Mammary epithelial cell (primary cell): ENCODE measurements around the gene NPEPL1.

ENCODE experiments used
- EZH2 ChIP-seq: IDR thresholded peaks from 2 replicates; pipeline ENCODE4 v1.6.1; 2012; ENCODE audit warnings: low read length, inconsistent platforms, borderline replicate concordance
- TF ChIP-seq, protein P1 (sequence below), 2 donors: IDR thresholded peaks in 1 of 2; conservative IDR thresholded peaks in 1 of 2; 2 replicates each; pipeline ENCODE4 v1.5.1; 2011 to 2012; ENCODE audit warnings: inconsistent platforms in 2 of 2, low read length in 2 of 2, mild to moderate bottlenecking in 2 of 2, control low read depth in 1 of 2, low read depth in 1 of 2; ENCODE audit not compliant: insufficient read depth in 1 of 2; ENCODE audit errors: extremely low read depth in 1 of 2

DNA sequence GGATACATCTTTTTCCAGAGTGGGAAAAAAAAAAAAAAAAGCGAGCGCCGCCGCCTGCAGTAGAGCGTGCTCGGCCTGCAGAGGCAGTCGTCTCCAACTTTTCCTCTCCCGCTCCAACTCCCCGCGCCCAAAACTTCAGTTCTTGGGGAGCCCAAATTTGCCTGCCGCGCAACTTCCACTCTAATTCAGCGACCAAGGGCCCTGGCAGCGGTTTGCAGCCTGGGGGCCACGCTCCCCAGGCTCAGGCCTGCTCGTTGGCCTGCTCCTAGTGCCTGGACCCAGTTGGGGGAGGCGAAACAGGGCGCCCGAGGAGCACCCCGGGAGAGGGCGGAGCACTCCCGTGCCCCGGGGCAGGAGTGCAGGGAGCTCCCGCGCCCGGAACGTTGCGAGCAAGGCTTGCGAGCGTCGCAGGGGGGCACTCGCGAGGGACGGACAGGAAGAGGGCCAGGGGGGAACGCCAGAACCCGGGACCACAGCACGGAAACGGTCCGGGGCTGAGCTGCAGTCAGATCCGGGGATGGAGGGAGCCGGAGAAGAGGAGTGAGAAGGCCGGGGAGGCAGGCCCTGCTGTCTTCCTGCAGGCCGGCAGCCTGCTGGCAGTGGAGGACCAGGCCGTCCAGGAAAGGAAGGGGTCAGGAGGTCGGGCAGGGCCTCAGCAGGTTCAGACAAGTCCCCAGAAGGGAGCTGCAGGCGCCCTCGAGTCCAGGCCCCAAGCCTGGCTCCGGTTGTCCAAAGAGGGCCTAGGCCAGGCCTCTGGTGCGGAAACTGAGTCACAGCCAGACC is 41.6 kb upstream of the NPEPL1 start, which contains the start of gene STX16:
- TF ChIP-seq, protein P1, sequence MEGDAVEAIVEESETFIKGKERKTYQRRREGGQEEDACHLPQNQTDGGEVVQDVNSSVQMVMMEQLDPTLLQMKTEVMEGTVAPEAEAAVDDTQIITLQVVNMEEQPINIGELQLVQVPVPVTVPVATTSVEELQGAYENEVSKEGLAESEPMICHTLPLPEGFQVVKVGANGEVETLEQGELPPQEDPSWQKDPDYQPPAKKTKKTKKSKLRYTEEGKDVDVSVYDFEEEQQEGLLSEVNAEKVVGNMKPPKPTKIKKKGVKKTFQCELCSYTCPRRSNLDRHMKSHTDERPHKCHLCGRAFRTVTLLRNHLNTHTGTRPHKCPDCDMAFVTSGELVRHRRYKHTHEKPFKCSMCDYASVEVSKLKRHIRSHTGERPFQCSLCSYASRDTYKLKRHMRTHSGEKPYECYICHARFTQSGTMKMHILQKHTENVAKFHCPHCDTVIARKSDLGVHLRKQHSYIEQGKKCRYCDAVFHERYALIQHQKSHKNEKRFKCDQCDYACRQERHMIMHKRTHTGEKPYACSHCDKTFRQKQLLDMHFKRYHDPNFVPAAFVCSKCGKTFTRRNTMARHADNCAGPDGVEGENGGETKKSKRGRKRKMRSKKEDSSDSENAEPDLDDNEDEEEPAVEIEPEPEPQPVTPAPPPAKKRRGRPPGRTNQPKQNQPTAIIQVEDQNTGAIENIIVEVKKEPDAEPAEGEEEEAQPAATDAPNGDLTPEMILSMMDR (conservative IDR thresholded peaks at IDR 0.05 in 1 of 2, IDR thresholded peaks at IDR 0.05 in 1 of 2; ENCODE audit: extremely low read depth in 1 of 2, insufficient read depth in 1 of 2, low read depth in 1 of 2, low read length in 2 of 2): peak; percentile 43 to 58
- no peak for TF ChIP-seq EZH2
